Prostate gland (tissue), 2 donors: ENCODE measurements around the gene KIZ.

Source experiments
- CTCF ChIP-seq, 4 experiments: fragments of 200-600 bp in 2 of 4; fragments of 450-650 bp in 2 of 4; sonication (generic) in 2 of 4; IDR thresholded peaks; 1 replicate in 3 of 4; 2 replicates in 1 of 4; pipeline ENCODE4 v1.5.1; 2016 to 2019; ENCODE audit warnings: antibody characterized with exemption in 4 of 4, mild to moderate bottlenecking in 2 of 4, moderate library complexity in 2 of 4
- POLR2A ChIP-seq: fragments of 450-650 bp; IDR thresholded peaks from one replicate; pipeline ENCODE4 v1.6.1; 2016; ENCODE audit warnings: antibody characterized with exemption, mild to moderate bottlenecking

DNA sequence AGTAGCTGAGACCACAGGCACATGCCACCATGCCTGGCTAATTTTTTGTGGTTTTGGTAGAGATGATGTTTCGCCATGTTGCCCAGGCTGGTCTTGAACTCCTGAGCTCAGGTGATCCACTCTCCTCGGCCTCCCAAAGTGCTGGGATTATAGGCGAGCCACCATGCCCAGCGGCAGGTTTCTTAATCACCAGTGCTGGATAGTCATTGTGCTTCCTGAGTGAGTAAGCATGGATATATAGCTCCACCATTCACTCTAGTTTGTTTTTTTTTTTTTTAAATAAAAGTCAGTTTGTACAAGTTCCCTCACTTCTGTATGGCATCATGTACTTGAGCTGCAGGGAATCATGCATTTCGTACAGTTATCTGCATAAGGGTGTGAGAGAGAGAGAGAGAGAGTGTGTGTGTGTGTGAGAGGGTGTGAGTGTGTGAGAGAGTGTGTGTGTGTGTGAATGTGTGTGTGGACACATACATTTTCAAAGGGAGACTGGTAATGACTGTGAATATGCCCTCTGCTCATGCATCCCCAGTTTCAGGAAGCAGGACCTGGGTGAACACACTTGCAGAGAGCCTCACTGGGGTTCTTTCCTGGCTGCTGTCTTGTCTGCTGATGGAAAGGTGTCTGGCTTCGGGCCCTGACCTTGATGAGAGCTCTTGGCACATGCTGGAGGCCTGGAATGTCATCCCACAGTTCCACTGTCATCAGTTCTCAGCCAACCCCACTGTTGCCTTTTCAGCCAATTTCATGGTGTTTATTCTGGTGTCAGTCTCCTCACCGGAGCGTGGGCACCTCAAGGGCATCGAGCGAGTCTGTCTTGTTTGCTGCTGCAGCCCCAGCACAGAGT lies 112.3 kb downstream of the KIZ start:
- no peak for TF ChIP-seq CTCF (IDR thresholded peaks at IDR 0.05)
- TF ChIP-seq POLR2A = no peak
